Neuronal stem cell (in vitro differentiated cells): ENCODE results near the gene MC2R.

Source experiments
- DNase-seq: peaks from one replicate; pipeline ENCODE4 v3.0.0-alpha.2; 2013; ENCODE audit warnings: low spot score
- H2AFZ ChIP-seq: one replicate; pipeline ENCODE4 v1.6.1; 2013; ENCODE audit warnings: mild to moderate bottlenecking, low read length, inconsistent platforms
- H2AK5ac ChIP-seq: 2 replicates; pipeline ENCODE4 v1.6.1; 2013; ENCODE audit warnings: low read depth, mild to moderate bottlenecking, inconsistent platforms, low read length, moderate library complexity, mixed read lengths
- H2BK120ac ChIP-seq: 2 replicates; pipeline ENCODE4 v1.6.1; 2013; ENCODE audit warnings: low read depth, mild to moderate bottlenecking, inconsistent platforms, low read length, moderate library complexity, mixed read lengths
- H2BK12ac ChIP-seq: one replicate; pipeline ENCODE4 v1.6.1; 2013; ENCODE audit warnings: low read length, inconsistent platforms
- H2BK15ac ChIP-seq: 2 replicates; pipeline ENCODE4 v1.6.1; 2013; ENCODE audit warnings: mild to moderate bottlenecking, low read length, inconsistent platforms, mixed read lengths
- H2BK5ac ChIP-seq: one replicate; pipeline ENCODE4 v1.6.1; 2013; ENCODE audit warnings: inconsistent platforms, mild to moderate bottlenecking, low read length, moderate library complexity
- H3K14ac ChIP-seq: one replicate; pipeline ENCODE4 v1.6.1; 2013; ENCODE audit warnings: low read length, inconsistent platforms
- H3K18ac ChIP-seq: 2 replicates; pipeline ENCODE4 v1.6.1; 2013; ENCODE audit warnings: low read length, inconsistent platforms
- H3K23ac ChIP-seq: 2 replicates; pipeline ENCODE4 v1.6.1; 2013; ENCODE audit warnings: low read depth, mild to moderate bottlenecking, mixed read lengths, low read length, inconsistent platforms; ENCODE audit not compliant: poor library complexity
- H3K27ac ChIP-seq: replicated peaks from 3 replicates; pipeline ENCODE4 v1.5.1; 2013; ENCODE audit warnings: low read length, inconsistent platforms
- H3K27me3 ChIP-seq, 3 experiments: 2 replicates each; pipeline ENCODE4 v1.6.1; 2013; ENCODE audit warnings: low read length in 3 of 3, mild to moderate bottlenecking in 2 of 3, inconsistent platforms in 1 of 3, low read depth in 1 of 3, mixed read lengths in 1 of 3, moderate library complexity in 1 of 3; ENCODE audit not compliant: control insufficient read depth in 3 of 3, insufficient read depth in 3 of 3
- H3K36me3 ChIP-seq, 2 donors: replicated peaks in 1 of 2; 2 replicates each; pipeline ENCODE4 v1.6.1; 2013; ENCODE audit warnings: low read length in 2 of 2; ENCODE audit not compliant: control insufficient read depth in 2 of 2, insufficient read depth in 2 of 2
- H3K4ac ChIP-seq: 2 replicates; pipeline ENCODE4 v1.6.1; 2013; ENCODE audit warnings: inconsistent platforms, mild to moderate bottlenecking, low read length, moderate library complexity
- H3K4me1 ChIP-seq, 2 donors: 1 replicate in 1 of 2; 2 replicates in 1 of 2; pipeline ENCODE4 v1.6.1; 2013; ENCODE audit warnings: low read length in 2 of 2, low read depth in 1 of 2; ENCODE audit not compliant: control insufficient read depth in 2 of 2, insufficient read depth in 1 of 2
- H3K4me2 ChIP-seq: one replicate; pipeline ENCODE4 v1.6.1; 2013; ENCODE audit warnings: mild to moderate bottlenecking, low read length, inconsistent platforms; ENCODE audit not compliant: insufficient read depth, poor library complexity, severe bottlenecking
- H3K4me3 ChIP-seq, 2 donors: 2 replicates each; pipeline ENCODE4 v1.5.1; 2013; ENCODE audit warnings: low read length in 2 of 2, mild to moderate bottlenecking in 2 of 2, inconsistent platforms in 1 of 2, moderate library complexity in 1 of 2
- H3K79me1 ChIP-seq: one replicate; pipeline ENCODE4 v1.6.1; 2013; ENCODE audit warnings: low read depth, mild to moderate bottlenecking, inconsistent platforms, low read length, moderate library complexity
- H3K9ac ChIP-seq: one replicate; pipeline ENCODE4 v1.6.1; 2013; ENCODE audit warnings: mild to moderate bottlenecking, low read depth, low read length, inconsistent platforms; ENCODE audit not compliant: poor library complexity
- H3K9me3 ChIP-seq, 2 donors: replicated peaks in 1 of 2; 2 replicates each; pipeline versions ENCODE3 to v1.6.1; 2013; ENCODE audit warnings: low read length in 2 of 2, mild to moderate bottlenecking in 2 of 2, inconsistent platforms in 1 of 2, low read depth in 1 of 2, mixed read lengths in 1 of 2, moderate library complexity in 1 of 2; ENCODE audit not compliant: control insufficient read depth in 2 of 2, insufficient read depth in 1 of 2
- H4K8ac ChIP-seq: one replicate; pipeline ENCODE4 v1.6.1; 2013; ENCODE audit warnings: low read depth, mild to moderate bottlenecking, inconsistent platforms, low read length, moderate library complexity
- H4K91ac ChIP-seq: one replicate; pipeline ENCODE4 v1.6.1; 2013; ENCODE audit warnings: low read length, low read depth, mild to moderate bottlenecking, inconsistent platforms; ENCODE audit not compliant: poor library complexity
- WGBS, 2 donors: extraction: QIAGEN DNeasy Blood & Tissue Kit; methylation state at CpG; one replicate each; pipeline ENCODE4 v1.1.7; 2013; ENCODE audit warnings: missing lambda C conversion rate in 2 of 2, mixed read lengths in 1 of 2; ENCODE audit not compliant: insufficient read length in 2 of 2, insufficient replicate concordance in 1 of 2; ENCODE audit errors: extremely low coverage in 2 of 2; 5-methylcytosine and 5-hydroxymethylcytosine counted together

Gene MC2R

GRCh38 chr18:13912601-13913000 lies 2.7 kb downstream of the MC2R start:
- WGBS, 2 donors = no CpG with 5 or more reads among the region's 9 CpGs
- Histone ChIP-seq H2BK5ac (no peak overlapping the region), H2BK12ac (no peak overlapping the region), H3K27me3 (peaks cover 0 to 7% (median 0%) of the 10 kb centered on the region in 3 experiments), H3K79me1 (no peaks in the 10 kb centered on the region), H3K36me3 (no peaks in the 10 kb centered on the region), H3K18ac (no peak overlapping the region), H3K9me3 (no peaks in the 10 kb centered on the region), H3K27ac (no peak overlapping the region), H3K4me3 (no peak overlapping the region), H2BK15ac (no peak overlapping the region), H2AFZ (no peak overlapping the region), H2BK120ac (no peak overlapping the region), H3K4ac (no peak overlapping the region), H3K14ac (no peak overlapping the region), H3K4me2 (no peak overlapping the region), H3K4me1 (no peaks in the 10 kb centered on the region), H3K23ac (no peak overlapping the region), H2AK5ac (no peak overlapping the region), H3K9ac (no peak overlapping the region), H4K8ac (no peak overlapping the region), H4K91ac (no peak overlapping the region)
- DNase-seq = no peak

DNA sequence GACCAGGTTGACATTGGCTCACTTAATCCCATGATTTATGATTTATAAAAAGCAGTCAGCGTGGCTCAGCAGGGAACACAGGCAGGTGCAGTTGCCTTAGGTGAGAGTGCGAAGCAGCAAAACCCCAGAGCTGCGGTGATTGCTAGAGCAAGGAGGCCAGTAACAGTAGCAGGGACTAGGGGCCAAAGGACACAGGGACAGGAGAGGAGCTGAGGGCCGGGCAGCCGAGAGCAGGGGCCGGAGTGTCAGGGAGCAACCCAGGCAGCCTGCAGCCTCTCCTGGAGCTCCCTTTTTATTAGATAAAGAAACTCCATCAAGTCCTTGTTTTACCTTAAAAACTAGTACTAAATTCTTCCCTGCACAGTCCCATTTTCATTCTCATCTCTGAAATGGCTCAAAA lies 4.3 kb downstream of the MC2R start:
- no peak overlapping the region for H3K4ac ChIP-seq
- H3K27ac ChIP-seq = no peak overlapping the region
- no peak overlapping the region for H4K91ac ChIP-seq
- H3K9me3 ChIP-seq = no peaks in the 10 kb centered on the region
- no peak overlapping the region for H2AK5ac ChIP-seq
- no peak overlapping the region for H3K4me2 ChIP-seq
- H2BK5ac ChIP-seq = no peak overlapping the region
- no peak overlapping the region for H2BK12ac ChIP-seq
- no peak overlapping the region for H3K18ac ChIP-seq
- H2BK120ac ChIP-seq = no peak overlapping the region
- no peak overlapping the region for H3K9ac ChIP-seq
- H2BK15ac ChIP-seq = no peak overlapping the region
- no peaks in the 10 kb centered on the region for H3K36me3 ChIP-seq
- no peak overlapping the region for H3K14ac ChIP-seq
- H2AFZ ChIP-seq = no peak overlapping the region
- H3K4me3 ChIP-seq = no peak overlapping the region
- no CpG with 5 or more reads among the region's 6 CpGs for WGBS, 2 donors
- no peaks in the 10 kb centered on the region for H3K4me1 ChIP-seq
- H3K79me1 ChIP-seq = no peaks in the 10 kb centered on the region
- DNase-seq = no peak
- peaks cover 0 to 7% (median 0%) of the 10 kb centered on the region in 3 experiments for H3K27me3 ChIP-seq
- no peak overlapping the region for H4K8ac ChIP-seq
- H3K23ac ChIP-seq = no peak overlapping the region

- no peak overlapping the region for H2BK12ac ChIP-seq
- H3K9me3 ChIP-seq = no peaks in the 10 kb centered on the region
- no peak overlapping the region for H3K27ac ChIP-seq
- peaks cover 0 to 7% (median 0%) of the 10 kb centered on the region in 3 experiments for H3K27me3 ChIP-seq
- H3K36me3 ChIP-seq = no peaks in the 10 kb centered on the region
- H3K18ac ChIP-seq = no peak overlapping the region
- H3K23ac ChIP-seq = no peak overlapping the region
- DNase-seq = no peak
- H2BK15ac ChIP-seq = no peak overlapping the region
- no peak overlapping the region for H2AFZ ChIP-seq
- no peak overlapping the region for H3K9ac ChIP-seq
- no peak overlapping the region for H2BK120ac ChIP-seq
- no peak overlapping the region for H3K14ac ChIP-seq
- no peaks in the 10 kb centered on the region for H3K4me1 ChIP-seq
- H3K4me3 ChIP-seq = no peak overlapping the region
- no peak overlapping the region for H3K4me2 ChIP-seq
- H2BK5ac ChIP-seq = no peak overlapping the region
- H4K8ac ChIP-seq = no peak overlapping the region
- H4K91ac ChIP-seq = no peak overlapping the region
- no peak overlapping the region for H3K4ac ChIP-seq
- H2AK5ac ChIP-seq = no peak overlapping the region
- no peaks in the 10 kb centered on the region for H3K79me1 ChIP-seq
Observed at GRCh38 chr18:13910501-13910900, 4.8 kb downstream of the MC2R start.

DNA sequence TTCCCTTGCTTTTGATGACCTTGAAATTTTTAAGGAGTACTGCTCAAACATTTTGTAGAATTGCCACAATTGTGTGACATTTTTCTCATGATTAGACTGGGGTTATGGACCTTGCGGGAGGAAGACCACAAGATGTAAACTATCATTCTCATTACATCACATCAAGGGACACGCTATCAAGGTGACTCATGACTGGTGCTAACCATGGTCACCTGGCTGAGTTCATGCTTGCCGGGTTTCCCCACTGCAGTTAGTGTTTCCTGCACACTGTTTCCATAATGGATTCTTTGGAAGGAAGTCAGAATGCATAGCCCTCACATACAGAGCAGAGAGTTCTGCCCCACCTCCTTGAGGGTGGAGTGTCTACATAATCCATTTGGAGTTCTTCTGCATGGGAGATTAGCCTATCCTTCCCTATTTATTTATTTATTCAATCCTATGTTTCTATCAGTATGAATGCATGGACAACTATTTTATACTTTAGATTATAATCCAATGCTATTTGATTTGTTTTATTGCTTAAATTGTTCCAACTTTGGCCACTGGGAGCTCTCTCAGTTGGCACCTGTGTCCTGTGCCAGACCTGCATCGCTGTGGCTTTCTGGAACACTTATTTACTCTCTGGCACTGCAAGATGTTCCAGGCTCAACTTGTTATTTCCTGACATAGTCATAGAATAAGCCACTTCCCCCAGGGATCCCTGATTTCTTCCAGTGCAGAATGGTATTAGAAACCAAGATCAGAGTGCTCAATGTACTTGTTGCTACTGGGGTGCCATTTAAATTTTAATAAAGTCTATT lies 6.0 kb downstream of the MC2R start:
- H3K4me1 ChIP-seq = no peaks in the 10 kb centered on the region
- no peak overlapping the region for H3K4ac ChIP-seq
- no peak for DNase-seq
- H4K91ac ChIP-seq = no peak overlapping the region
- no peaks in the 10 kb centered on the region for H3K9me3 ChIP-seq
- WGBS, 2 donors = no CpG with 5 or more reads among the region's 4 CpGs
- no peak overlapping the region for H3K23ac ChIP-seq
- no peak overlapping the region for H2AFZ ChIP-seq
- no peak overlapping the region for H4K8ac ChIP-seq
- H2AK5ac ChIP-seq = no peak overlapping the region
- no peak overlapping the region for H3K4me2 ChIP-seq
- H3K36me3 ChIP-seq = no peaks in the 10 kb centered on the region
- H3K9ac ChIP-seq = no peak overlapping the region
- no peak overlapping the region for H2BK12ac ChIP-seq
- H2BK15ac ChIP-seq = no peak overlapping the region
- H3K14ac ChIP-seq = no peak overlapping the region
- no peak overlapping the region for H3K27ac ChIP-seq
- H3K79me1 ChIP-seq = no peaks in the 10 kb centered on the region
- peaks cover 0 to 7% (median 0%) of the 10 kb centered on the region in 3 experiments for H3K27me3 ChIP-seq
- H3K4me3 ChIP-seq = no peak overlapping the region
- no peak overlapping the region for H3K18ac ChIP-seq
- no peak overlapping the region for H2BK5ac ChIP-seq
- H2BK120ac ChIP-seq = no peak overlapping the region
